Heart left ventricle (tissue), 16 donors: Measurements from ENCODE around the gene NCAPG2. TPM values are rescaled to one million over a fixed set of nuclear protein-coding genes. Genes with fewer than 3 reads are reported as not detected.

Experiments used
- ATAC-seq, 4 donors: fragments of 200-7000 bp; cut with Tn5 transposase; one replicate each; pipeline ENCODE4 v1.9.1; 2020 to 2022; ENCODE audit warnings: moderate library complexity in 4 of 4, mild to moderate bottlenecking in 3 of 4, moderate number of reproducible peaks in 1 of 4
- DNase-seq, 5 donors: peaks; one replicate each; pipeline ENCODE4 v3.0.0-alpha.2; 2020
- H3K27ac ChIP-seq, 12 donors: fragments of 200-600 bp; sonication (generic) in 4 of 12; one replicate each; pipeline versions ENCODE4 v1.5.0 to v1.8.0; 2016 to 2022; ENCODE audit warnings: mild to moderate bottlenecking in 2 of 12
- H3K27me3 ChIP-seq, 9 donors: fragments of 200-600 bp; sonication (generic) in 2 of 9; one replicate each; pipeline versions ENCODE4 v1.5.1 to v1.8.0; 2016 to 2022; ENCODE audit warnings: mild to moderate bottlenecking in 3 of 9
- H3K36me3 ChIP-seq, 9 donors: fragments of 200-600 bp; sonication (generic) in 2 of 9; one replicate each; pipeline versions ENCODE4 v1.5.0 to v1.8.0; 2018 to 2022; ENCODE audit warnings: mild to moderate bottlenecking in 2 of 9
- H3K4me1 ChIP-seq, 12 donors: fragments of 200-600 bp; sonication (generic) in 4 of 12; one replicate each; pipeline versions ENCODE4 v1.5.0 to v1.8.0; 2016 to 2022; ENCODE audit warnings: mild to moderate bottlenecking in 3 of 12
- H3K4me3 ChIP-seq, 12 donors: fragments of 200-600 bp; sonication (generic) in 4 of 12; one replicate each; pipeline versions ENCODE4 v1.5.0 to v1.8.0; 2017 to 2022; ENCODE audit warnings: mild to moderate bottlenecking in 9 of 12, moderate library complexity in 4 of 12
- H3K9me3 ChIP-seq, 12 donors: fragments of 200-600 bp; sonication (generic) in 4 of 12; one replicate each; pipeline versions ENCODE4 v1.5.0 to v1.8.0; 2016 to 2022; ENCODE audit warnings: mild to moderate bottlenecking in 1 of 12
- CTCF ChIP-seq, 12 donors: fragments of 200-600 bp; sonication (generic) in 4 of 12; IDR thresholded peaks; one replicate each; pipeline versions ENCODE4 v1.5.0 to v1.8.0; 2018 to 2022; ENCODE audit warnings: antibody characterized with exemption in 12 of 12, mild to moderate bottlenecking in 5 of 12
- POLR2A ChIP-seq, 2 donors: fragments of 450-650 bp; IDR thresholded peaks; one replicate each; pipeline ENCODE4 v1.6.1; 2017; ENCODE audit warnings: antibody characterized with exemption in 2 of 2, mild to moderate bottlenecking in 2 of 2, moderate library complexity in 2 of 2
- whole genome bisulfite sequencing, 4 donors: extraction: QIAGEN DNeasy Blood & Tissue Kit in 2 of 4; methylation state at CpG; one replicate each; pipeline versions ENCODE4 v1.1.5 to v1.1.7; 2013 to 2018; 5-methylcytosine and 5-hydroxymethylcytosine counted together
- intact Hi-C, 10 donors: fragments of 100-400 bp; cut with DNase I; formaldehyde crosslinking; loops; one replicate each; pipeline versions ENCODE4 v1.11.1 to v1.14.2; 2022
- polyA plus RNA-seq, 2 donors: library from polyadenylated mRNA; stranded (reverse); fragments of 200-250 nt; gene quantifications; one replicate each; pipeline ENCODE4 v1.2.3, GENCODE V29; 2013
- total RNA-seq, 9 donors: library from RNA; depleted of rRNA in 2 of 9; stranded (reverse); fragments of >200 nt in 2 of 9; fragmentation: NEBNext Ultra II Directional in 3 of 9; extraction: Animal tissue kit (Norgen Biotek cat#: 25700) in 3 of 9; gene quantifications; one replicate each; pipeline versions ENCODE4 v1.1.0 to v1.2.4, GENCODE V29; 2016 to 2023
- donor health status: ischemic (EF 13 %, LVEDD 7.1; RV severe dilation, severe dysfunction).
- donor health status: healthy with polysubstance abuse.
- donor health status: DM: no; HTN: yes; CAD: no.
- donor health status: DM: no; HTN: no; CAD: no.
- donor health status: ischemic (EF 25% LVEDD 6.9; RV normal size, moderate dysfunction).
- donor health status: ischemic (EF 25% LVEDD 5.7; RV mildly dilated, moderate dysfunction).
- donor health status: healthy.
- donor health status: DM: yes; HTN: yes; CAD: no.
- donor health status: ischemic (EF 35%, LVEDD 5.7; RV mildly dilated, moderate dysfunction).
- donor health status: nonischemic (EF 11% LVEDD 7.7; RV severe dilation, severe dysfunction).
- donor health status: DM: yes; HTN: yes; CAD: no.
- donor health status: PGD.
- donor health status: ischemic (EF 29% LVEDD 5.4; RV normal size, mild dysfunction).
- donor health status: nonischemic (EF 23%, LVEDD 6.1; RV moderate dilation, normal function).

Gene NCAPG2
- total and polyA plus RNA-seq, 11 donors = 1.1 to 12.5 (median 4.1) TPM

DNA sequence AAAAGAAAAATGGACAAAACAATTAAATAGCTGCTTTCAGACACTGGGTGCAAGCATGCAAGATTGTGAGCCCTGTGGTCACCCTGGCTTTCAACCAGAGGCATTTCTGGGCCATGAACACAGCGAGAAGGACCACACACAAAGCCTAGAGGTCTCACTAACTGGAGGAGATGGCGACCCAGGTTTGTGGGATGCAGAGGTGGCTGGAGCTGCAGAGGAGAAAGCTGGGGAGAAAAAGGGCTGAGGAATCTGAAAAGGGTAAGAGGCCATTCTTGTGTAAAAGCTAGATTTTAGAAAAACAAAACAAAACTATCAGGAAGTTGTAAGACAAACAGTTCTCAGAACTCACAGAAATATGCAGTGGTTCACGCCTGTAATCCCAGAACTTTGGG, 86.9 kb downstream of the NCAPG2 start:
- ATAC-seq = no peak
- Histone ChIP-seq H3K4me3 (no peak overlapping the region), H3K27me3 (no peaks in the 10 kb centered on the region), H3K4me1 (no peaks in the 10 kb centered on the region), H3K9me3 (no peaks in the 10 kb centered on the region), H3K36me3 (no peaks in the 10 kb centered on the region), H3K27ac (no peak overlapping the region)
- intact Hi-C loops = no loop called here
- WGBS, 4 donors = 94 to 97% (median 96%) methylated on average over 3 of the region's 3 CpGs
- TF ChIP-seq CTCF (IDR thresholded peaks at IDR 0.05) = no peak
- no peak for TF ChIP-seq POLR2A (IDR thresholded peaks at IDR 0.05)
- no peak for DNase-seq

DNA sequence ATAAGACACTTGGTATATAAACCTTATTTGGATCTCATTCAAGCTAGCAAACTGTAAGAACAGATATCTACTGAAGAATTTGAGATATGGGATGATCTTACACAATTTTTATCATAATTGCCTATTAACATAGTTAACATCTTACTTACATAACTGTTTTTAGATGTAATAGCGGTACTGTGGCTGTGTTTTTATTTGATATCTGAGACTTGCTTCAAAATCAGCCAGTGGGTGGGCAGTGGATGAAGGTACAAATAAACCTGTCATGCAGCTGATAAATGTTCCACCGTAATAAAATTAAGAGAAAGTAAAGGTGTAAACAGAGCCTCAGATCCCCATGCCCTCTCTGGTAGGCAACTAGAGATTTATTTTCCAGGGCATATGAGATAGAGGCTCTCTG, 88.6 kb downstream of the NCAPG2 start:
- intact Hi-C loops = no loop called here

DNA sequence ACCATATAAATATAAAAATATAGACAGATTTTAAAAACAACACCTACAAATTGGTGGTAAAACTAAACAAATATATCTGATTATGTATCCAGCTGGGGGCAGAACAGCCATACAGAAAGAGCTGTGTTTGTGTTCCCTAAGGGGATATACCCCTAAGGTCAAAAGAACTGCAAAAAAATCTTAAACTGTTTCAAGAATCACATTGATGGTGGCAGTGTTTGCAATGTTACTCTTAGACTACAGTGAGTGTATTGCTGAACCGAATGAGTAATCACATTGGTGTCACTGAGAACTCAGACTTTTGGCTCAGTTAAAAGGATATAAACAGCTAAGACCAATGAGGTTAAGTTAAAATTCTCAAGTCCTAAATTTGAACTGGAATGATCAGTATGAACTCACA, 89.9 kb downstream of the NCAPG2 start:
- Histone ChIP-seq H3K4me1 (no peaks in the 10 kb centered on the region), H3K4me3 (no peak overlapping the region), H3K36me3 (no peaks in the 10 kb centered on the region), H3K9me3 (no peaks in the 10 kb centered on the region), H3K27ac (no peak overlapping the region), H3K27me3 (no peaks in the 10 kb centered on the region)
- 58 to 81% (median 74%) methylated on average over 1 of the region's 1 CpG for WGBS, 4 donors
- no peak for DNase-seq
- no peak for TF ChIP-seq CTCF (IDR thresholded peaks at IDR 0.05)
- TF ChIP-seq POLR2A (IDR thresholded peaks at IDR 0.05) = no peak
- intact Hi-C loops = no loop called here
- ATAC-seq = no peak

More for the DNA sequence above, 88.6 kb downstream of the NCAPG2 start:
- 85 to 93% (median 90%) methylated on average over 2 of the region's 2 CpGs for WGBS, 4 donors
- Histone ChIP-seq H3K27me3 (no peaks in the 10 kb centered on the region), H3K4me1 (no peaks in the 10 kb centered on the region), H3K27ac (no peak overlapping the region), H3K36me3 (no peaks in the 10 kb centered on the region), H3K4me3 (no peak overlapping the region), H3K9me3 (no peaks in the 10 kb centered on the region)
- ATAC-seq (no peak), DNase-seq (no peak)
- TF ChIP-seq POLR2A (IDR thresholded peaks at IDR 0.05) = no peak
- TF ChIP-seq CTCF (IDR thresholded peaks at IDR 0.05) = no peak

GRCh38 chr7:158613481-158613880, 91.1 kb downstream of the NCAPG2 start:
- Histone ChIP-seq H3K4me1 (no peaks in the 10 kb centered on the region), H3K4me3 (no peak overlapping the region), H3K27me3 (no peaks in the 10 kb centered on the region), H3K27ac (no peak overlapping the region), H3K36me3 (no peaks in the 10 kb centered on the region), H3K9me3 (no peaks in the 10 kb centered on the region)
- TF ChIP-seq POLR2A (IDR thresholded peaks at IDR 0.05) (no peak), CTCF (IDR thresholded peaks at IDR 0.05) (no peak)
- 97 to 100% (median 99%) methylated on average over 2 of the region's 2 CpGs for WGBS, 4 donors
- ATAC-seq (no peak), DNase-seq (no peak)
- intact Hi-C loops = no loop called here
